Neural cell (in vitro differentiated cells): ENCODE measurements around the gene ZNF638.

Experiments used
- CTCF ChIP-seq: fragments of 450-650 bp; IDR thresholded peaks from 2 replicates; pipeline ENCODE4 v1.5.1; 2014; ENCODE audit warnings: antibody characterized with exemption, mild to moderate bottlenecking, moderate library complexity; ENCODE audit not compliant: poor library complexity, severe bottlenecking
- EP300 ChIP-seq: fragments of 450-650 bp; conservative IDR thresholded peaks from 2 replicates; pipeline ENCODE4 v1.6.1; 2014; ENCODE audit warnings: antibody characterized with exemption, mild to moderate bottlenecking, moderate library complexity; ENCODE audit not compliant: poor library complexity, severe bottlenecking
- EZH2 ChIP-seq: fragments of 200-600, 300-800 bp; shearing (Covaris generic), sonication (generic); IDR thresholded peaks from 2 replicates; pipeline ENCODE4 v1.6.1; 2014; ENCODE audit warnings: antibody characterized with exemption, low read length, borderline replicate concordance, mild to moderate bottlenecking; ENCODE audit not compliant: insufficient read depth, poor library complexity, severe bottlenecking
- POLR2AphosphoS5 ChIP-seq: IDR thresholded peaks from 2 replicates; pipeline ENCODE4 v1.6.1; 2012
- RAD21 ChIP-seq: fragments of 450-650 bp; conservative IDR thresholded peaks from 2 replicates; pipeline ENCODE4 v1.6.1; 2014; ENCODE audit warnings: antibody characterized with exemption, mild to moderate bottlenecking, moderate library complexity
- REST ChIP-seq: IDR thresholded peaks from 2 replicates; pipeline ENCODE4 v1.6.1; 2012; ENCODE audit warnings: borderline replicate concordance
- SMC3 ChIP-seq: fragments of 450-650 bp; conservative IDR thresholded peaks from 2 replicates; pipeline ENCODE4 v1.6.1; 2014; ENCODE audit warnings: antibody characterized with exemption, mild to moderate bottlenecking, moderate library complexity; ENCODE audit not compliant: poor library complexity
- TAF1 ChIP-seq: IDR thresholded peaks from 2 replicates; pipeline ENCODE4 v1.6.1; 2012; ENCODE audit warnings: low read depth

GRCh38 chr2:71484354-71484753, 152.8 kb downstream of the ZNF638 start:
- TF ChIP-seq TAF1 (no peak), EZH2 (no peak), CTCF (no peak), RAD21 (no peak), POLR2AphosphoS5 (no peak), REST (no peak), EP300 (no peak), SMC3 (no peak)
